Smooth muscle cell (in vitro differentiated cells): Measurements from ENCODE around the gene SHFL. TPM values are rescaled to one million over a fixed set of nuclear protein-coding genes. Genes with fewer than 3 reads are reported as not detected.

Source experiments
- DNase-seq: peaks from one replicate; lab custom pipeline; 2025; ENCODE audit not compliant: unreplicated experiment; lab: John Stamatoyannopoulos, UW
- H2AFZ ChIP-seq: fragments of 200-600 bp; sonication (generic); 2 replicates; pipeline ENCODE4 v1.6.0; 2016; ENCODE audit warnings: antibody characterized with exemption, low read depth, mild to moderate bottlenecking
- H3F3A ChIP-seq: fragments of 200-600 bp; sonication (generic); 2 replicates; pipeline ENCODE4 v1.6.0; 2017; ENCODE audit warnings: antibody characterized with exemption, low read depth
- H3K27ac ChIP-seq: fragments of 200-600 bp; sonication (generic); 2 replicates; pipeline ENCODE4 v1.5.1; 2016; ENCODE audit warnings: low read depth, mild to moderate bottlenecking
- H3K27me3 ChIP-seq: fragments of 200-600 bp; sonication (generic); 2 replicates; pipeline ENCODE4 v1.6.1; 2016; ENCODE audit warnings: low read depth, mild to moderate bottlenecking
- H3K36me3 ChIP-seq: fragments of 200-600 bp; sonication (generic); 2 replicates; pipeline ENCODE4 v1.5.1; 2016; ENCODE audit warnings: low read depth
- H3K4me1 ChIP-seq: fragments of 200-600 bp; sonication (generic); 2 replicates; pipeline ENCODE4 v1.5.1; 2016; ENCODE audit warnings: low read depth
- H3K4me2 ChIP-seq: fragments of 200-600 bp; sonication (generic); 2 replicates; pipeline ENCODE4 v1.6.0; 2016; ENCODE audit warnings: mild to moderate bottlenecking
- H3K4me3 ChIP-seq: fragments of 200-600 bp; sonication (generic); 2 replicates; pipeline ENCODE4 v1.5.1; 2016; ENCODE audit warnings: mild to moderate bottlenecking
- H3K79me2 ChIP-seq: fragments of 200-600 bp; sonication (generic); 2 replicates; pipeline ENCODE4 v1.6.0; 2016; ENCODE audit warnings: low read depth, mild to moderate bottlenecking
- H3K9ac ChIP-seq: fragments of 200-600 bp; sonication (generic); 2 replicates; pipeline ENCODE4 v1.6.0; 2016; ENCODE audit warnings: low read depth
- H3K9me3 ChIP-seq: fragments of 200-600 bp; sonication (generic); replicated peaks from 2 replicates; pipeline ENCODE4 v1.5.1; 2016; ENCODE audit warnings: low read depth
- H4K20me1 ChIP-seq: fragments of 200-600 bp; sonication (generic); 2 replicates; pipeline ENCODE4 v1.6.0; 2016; ENCODE audit warnings: low read depth
- CTCF ChIP-seq: fragments of 200-600 bp; sonication (generic); IDR thresholded peaks from 2 replicates; pipeline ENCODE4 v1.5.1; 2017; ENCODE audit warnings: borderline replicate concordance, mild to moderate bottlenecking, antibody characterized with exemption; ENCODE audit not compliant: insufficient read depth, poor library complexity, severe bottlenecking
- WGBS: methylation state at CpG from one replicate; pipeline ENCODE4 v1.1.7; 2016; ENCODE audit warnings: low lambda C conversion rate; 5-methylcytosine and 5-hydroxymethylcytosine counted together
- polyA plus RNA-seq: library from polyadenylated mRNA; unstranded; fragments of >200 nt; fragmentation: Nextera tagmentation; extraction: Ambion mirVana; gene quantifications from 2 replicates; pipeline ENCODE4 v1.2.1, GENCODE V29; 2016
- total RNA-seq: library from RNA; depleted of rRNA; stranded (reverse); fragments of >200 nt; gene quantifications from 2 replicates; pipeline ENCODE4 v1.2.3, GENCODE V29; 2014

Gene SHFL
- total and polyA plus RNA-seq, 2 experiments from 2014 or later, result 15.6 to 28.7 TPM

GRCh38 chr19:10138879-10139795, 53.0 kb downstream of the SHFL start:
- H3K4me2 ChIP-seq, result no peak overlapping the region
- no peak for DNase-seq
- H3K27ac ChIP-seq, result no peak overlapping the region
- H3K9me3 ChIP-seq, result no peaks in the 10 kb centered on the region
- WGBS, result 95% methylated on average over 27 of the region's 27 CpGs
- no peak overlapping the region for H3K9ac ChIP-seq
- H3K36me3 ChIP-seq, result peaks cover 12% of the 10 kb centered on the region
- H4K20me1 ChIP-seq, result no peaks in the 10 kb centered on the region
- no peaks in the 10 kb centered on the region for H3K27me3 ChIP-seq
- no peak overlapping the region for H3K4me3 ChIP-seq
- H3K4me1 ChIP-seq, result no peaks in the 10 kb centered on the region
- no peaks in the 10 kb centered on the region for H3F3A ChIP-seq
- no peak for TF ChIP-seq CTCF
- H2AFZ ChIP-seq, result no peak overlapping the region
- H3K79me2 ChIP-seq, result no peaks in the 10 kb centered on the region

GRCh38 chr19:10139952-10140351, 53.8 kb downstream of the SHFL start:
- Histone ChIP-seq H3K27me3 (no peaks in the 10 kb centered on the region), H4K20me1 (no peaks in the 10 kb centered on the region), H2AFZ (no peak overlapping the region), H3K27ac (no peak overlapping the region), H3K36me3 (peaks cover 12% of the 10 kb centered on the region), H3K79me2 (no peaks in the 10 kb centered on the region), H3K4me3 (no peak overlapping the region), H3K4me2 (no peak overlapping the region), H3F3A (no peaks in the 10 kb centered on the region), H3K9me3 (no peaks in the 10 kb centered on the region), H3K9ac (no peak overlapping the region), H3K4me1 (no peaks in the 10 kb centered on the region)
- DNase-seq, result no peak
- WGBS, result 96% methylated on average over 23 of the region's 23 CpGs
- TF ChIP-seq CTCF, result no peak

- 95% methylated on average over 13 of the region's 13 CpGs for WGBS
- TF ChIP-seq CTCF, result no peak
- H3F3A ChIP-seq, result no peaks in the 10 kb centered on the region
- H3K27me3 ChIP-seq, result no peaks in the 10 kb centered on the region
- peaks cover 12% of the 10 kb centered on the region for H3K36me3 ChIP-seq
- no peaks in the 10 kb centered on the region for H3K9me3 ChIP-seq
- H3K9ac ChIP-seq, result no peak overlapping the region
- H3K4me2 ChIP-seq, result no peak overlapping the region
- H3K4me1 ChIP-seq, result no peaks in the 10 kb centered on the region
- no peak overlapping the region for H2AFZ ChIP-seq
- H3K4me3 ChIP-seq, result no peak overlapping the region
- H3K27ac ChIP-seq, result no peak overlapping the region
- DNase-seq, result no peak
- no peaks in the 10 kb centered on the region for H3K79me2 ChIP-seq
- H4K20me1 ChIP-seq, result no peaks in the 10 kb centered on the region
These were observed 55.4 kb downstream of the SHFL start for GRCh38 chr19:10141479-10141878.
